Glomerular endothelial cell (primary cell): Measurements from ENCODE around the gene ADAD2. TPM values are rescaled to one million over a fixed set of nuclear protein-coding genes. Genes with fewer than 3 reads are reported as not detected.

Experiments used
- DNase-seq: peaks from one replicate; pipeline ENCODE4 v3.0.0-alpha.2; 2011; ENCODE audit warnings: low read depth, low spot score; ENCODE audit errors: extremely low read depth
- total RNA-seq: library from RNA; depleted of rRNA; stranded (reverse); fragments of >200 nt; gene quantifications from 2 replicates; pipeline ENCODE4 v1.2.3, GENCODE V29; 2015

Gene ADAD2
- total RNA-seq: 0.06 TPM in 1 of 2 replicates, not detected in the other

DNA sequence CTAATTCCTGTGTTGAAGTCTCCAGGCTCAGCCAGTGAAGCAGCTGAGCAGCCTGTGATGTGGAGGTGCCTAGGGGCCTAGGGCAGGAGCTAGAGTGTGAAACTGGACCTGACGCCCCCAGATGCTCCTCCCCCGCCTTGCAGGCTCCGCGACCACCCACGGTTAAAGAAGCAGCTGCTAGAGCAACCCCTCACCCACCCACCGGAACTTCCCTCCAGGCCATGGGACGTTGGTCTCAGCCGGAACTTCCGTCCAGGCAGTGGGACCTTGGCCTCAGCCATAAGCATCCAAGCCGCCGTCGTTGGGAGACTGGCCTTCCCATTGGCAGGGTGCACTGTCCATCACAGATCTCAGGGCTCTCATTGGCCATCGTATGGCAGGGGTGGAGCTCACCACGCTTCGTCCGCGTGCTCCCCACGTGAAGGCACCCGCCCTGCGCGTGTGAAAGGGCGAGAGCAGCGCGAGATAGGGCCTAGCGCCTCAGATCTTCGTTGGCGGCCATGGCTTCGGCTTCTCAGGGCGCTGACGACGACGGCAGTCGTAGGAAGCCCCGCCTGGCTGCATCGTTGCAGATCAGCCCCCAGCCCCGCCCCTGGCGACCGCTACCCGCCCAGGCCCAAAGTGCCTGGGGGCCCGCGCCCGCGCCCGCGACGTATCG is at the start of gene ADAD2:
ADAD2 (plus strand) TSS at position 427 of the 658 bp plus-strand sequence; CDS start at position 501, 74 bp downstream.
- no peak for DNase-seq

DNA sequence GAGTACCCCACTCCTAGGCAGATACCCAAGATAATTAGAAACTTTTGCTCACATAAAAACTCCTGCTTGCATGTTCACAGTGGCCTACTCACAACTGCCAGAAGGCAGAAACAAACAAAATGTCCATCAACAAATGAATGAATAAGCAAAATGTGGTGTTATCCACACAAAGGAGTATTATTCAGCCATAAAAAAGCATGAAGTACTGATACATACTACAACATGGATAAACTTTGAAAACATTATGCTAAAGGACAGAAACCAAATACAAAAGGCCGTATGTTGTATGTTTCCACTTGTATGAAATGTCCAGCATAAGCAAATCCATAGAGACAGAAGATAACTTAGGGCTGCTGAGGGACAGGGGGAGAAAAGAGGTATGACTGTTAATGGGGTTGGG is 47.9 kb upstream of the ADAD2 start:
- DNase-seq: no peak

DNA sequence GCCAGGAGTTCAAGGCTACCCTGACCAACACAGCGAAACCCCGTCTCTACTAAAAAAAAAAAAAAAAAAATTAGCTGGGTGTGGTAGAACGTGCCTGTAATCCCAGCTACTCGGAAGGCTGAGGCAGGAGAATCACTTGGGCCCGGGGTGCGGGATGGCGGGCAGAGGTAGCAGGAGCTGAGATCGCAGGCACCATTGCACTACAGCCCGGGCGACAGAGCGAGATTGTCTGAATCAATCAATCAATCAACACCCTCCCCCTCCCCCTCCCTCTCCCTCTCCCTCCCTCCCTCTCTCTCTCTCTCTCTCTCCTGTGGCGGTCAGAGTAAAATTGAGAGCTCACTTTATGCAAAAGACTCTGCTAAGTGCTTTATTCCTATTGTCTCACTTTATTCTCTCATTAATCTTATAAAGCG is 47.2 kb upstream of the ADAD2 start:
- no peak for DNase-seq

- DNase-seq: no peak
These were observed 46.6 kb upstream of the ADAD2 start for GRCh38 chr16:84144209-84144858.

- no peak for DNase-seq
These were observed 45.9 kb upstream of the ADAD2 start, which contains the start of the genes DNAAF1 and HSDL1 for GRCh38 chr16:84144859-84145639. Gene DNAAF1, plus strand, starts transcription at chr16:84145308. Its CDS starts 133 bp downstream, at chr16:84145441. Gene HSDL1, minus strand, starts transcription at chr16:84145177. Its CDS starts 13,856 bp downstream, at chr16:84131321.

GRCh38 chr16:84150926-84151325 is 40.0 kb upstream of the ADAD2 start:
- DNase-seq: no peak

- no peak for DNase-seq
These were observed 37.2 kb upstream of the ADAD2 start for GRCh38 chr16:84153660-84154214.

GRCh38 chr16:84155226-84155625 is 35.7 kb upstream of the ADAD2 start:
- no peak for DNase-seq

- DNase-seq: no peak
These were observed 35.2 kb upstream of the ADAD2 start for GRCh38 chr16:84155771-84156170.

DNA sequence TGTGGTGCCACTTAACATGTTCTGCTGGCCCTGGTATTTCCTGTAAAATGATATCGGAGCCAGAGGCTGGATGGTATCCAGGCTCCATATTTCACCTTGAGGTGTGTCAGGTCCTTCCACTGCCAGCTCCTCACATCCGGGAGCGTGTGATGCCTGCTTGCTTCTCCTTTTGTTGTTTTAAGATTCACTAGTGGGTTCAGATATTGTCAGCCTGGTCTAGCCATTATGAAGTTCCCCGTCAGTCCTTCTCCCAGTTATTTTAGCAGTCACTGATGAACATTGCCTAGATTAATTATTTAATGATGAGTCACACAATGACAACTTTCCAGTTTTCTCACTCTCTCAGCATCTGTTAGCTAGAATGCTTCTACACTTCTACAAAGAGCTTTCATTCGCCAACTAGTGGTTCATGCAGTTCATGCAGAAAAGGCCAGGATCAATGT is 34.6 kb upstream of the ADAD2 start:
- DNase-seq: no peak

GRCh38 chr16:84159007-84159406 is 31.9 kb upstream of the ADAD2 start:
- no peak for DNase-seq

DNA sequence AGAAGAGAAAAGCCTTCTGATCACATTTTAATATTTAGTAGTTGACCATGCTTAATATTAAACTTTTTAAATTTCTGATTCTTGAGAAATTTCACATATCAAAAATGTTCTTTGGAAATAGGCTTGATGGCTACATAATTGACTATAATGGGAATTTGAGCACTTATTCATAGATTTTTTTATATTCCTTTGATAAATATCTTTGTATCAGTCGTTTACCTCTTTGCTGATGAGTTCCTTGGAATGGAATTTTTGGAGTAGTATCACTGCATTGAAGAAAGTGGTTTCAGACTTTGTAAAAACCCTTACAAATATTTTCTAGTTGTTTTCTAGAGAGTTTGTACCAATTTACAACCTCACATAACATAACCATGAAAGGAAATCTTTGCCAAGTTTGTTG is 31.2 kb upstream of the ADAD2 start:
- DNase-seq: no peak

DNA sequence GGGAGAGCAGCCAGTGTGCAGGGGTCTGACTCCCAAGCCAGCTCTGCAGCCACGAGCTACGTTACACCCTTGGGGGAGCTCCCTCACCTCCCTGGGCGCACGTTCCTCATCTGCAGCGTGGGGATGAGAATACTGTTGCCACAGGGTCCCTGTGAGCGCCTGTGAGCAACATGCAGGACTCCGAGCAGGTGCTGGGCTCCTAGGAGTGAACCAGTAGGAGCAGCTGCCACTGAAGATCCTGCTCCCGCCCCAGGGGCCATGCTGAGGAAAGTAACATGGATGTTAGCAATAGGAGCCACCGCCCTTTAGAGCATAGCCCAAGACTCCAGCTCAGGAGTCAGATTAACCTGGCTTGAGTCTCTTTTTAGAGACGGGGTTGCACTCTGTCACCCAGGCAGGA is 29.9 kb upstream of the ADAD2 start:
- no peak for DNase-seq

- DNase-seq: no peak
These were observed 29.2 kb upstream of the ADAD2 start for GRCh38 chr16:84161801-84162200.

- no peak for DNase-seq
These were observed 25.2 kb upstream of the ADAD2 start for GRCh38 chr16:84165746-84166145.

DNA sequence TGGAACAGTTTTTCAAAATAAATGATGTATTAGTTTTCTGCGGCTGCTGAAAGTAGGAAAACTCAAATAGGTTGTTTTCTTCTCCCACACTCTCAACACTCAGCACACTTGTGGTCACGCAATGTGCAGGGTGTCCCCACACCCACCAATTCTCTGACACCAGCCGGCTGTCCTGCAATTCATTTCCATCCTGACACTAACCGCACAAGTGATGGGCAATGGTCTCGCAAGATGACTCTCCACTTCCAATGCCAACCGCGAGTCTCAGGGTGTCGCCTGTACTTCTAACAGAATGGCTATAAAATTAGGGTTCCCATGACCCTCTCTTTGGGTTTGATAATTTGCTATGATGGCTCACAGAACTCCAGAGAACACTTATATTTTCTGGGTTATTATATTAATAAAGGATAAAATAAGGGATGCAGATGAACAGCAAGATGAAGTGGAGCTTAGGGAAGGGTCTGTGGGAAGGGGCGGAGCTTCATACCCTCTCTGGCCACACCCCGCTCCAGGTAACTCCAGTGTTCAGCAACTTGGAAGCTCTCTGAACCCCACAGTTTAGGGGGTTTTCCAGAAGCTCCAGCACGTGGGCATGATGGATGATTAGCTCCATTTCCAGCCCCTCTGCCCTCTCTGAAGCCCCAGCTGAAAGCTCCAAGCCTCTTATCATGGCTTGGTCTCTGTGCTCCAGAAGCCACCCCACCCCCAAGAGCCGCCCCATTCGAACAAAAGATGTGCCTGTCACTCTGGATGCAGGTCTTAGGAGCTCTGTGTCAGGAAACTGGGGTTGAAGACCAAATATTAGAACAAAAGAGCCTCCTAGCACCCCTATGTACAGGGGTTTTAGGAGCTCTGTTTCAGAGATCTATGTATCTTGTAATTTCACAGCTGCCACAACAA is 23.9 kb upstream of the ADAD2 start:
- DNase-seq: no peak

DNA sequence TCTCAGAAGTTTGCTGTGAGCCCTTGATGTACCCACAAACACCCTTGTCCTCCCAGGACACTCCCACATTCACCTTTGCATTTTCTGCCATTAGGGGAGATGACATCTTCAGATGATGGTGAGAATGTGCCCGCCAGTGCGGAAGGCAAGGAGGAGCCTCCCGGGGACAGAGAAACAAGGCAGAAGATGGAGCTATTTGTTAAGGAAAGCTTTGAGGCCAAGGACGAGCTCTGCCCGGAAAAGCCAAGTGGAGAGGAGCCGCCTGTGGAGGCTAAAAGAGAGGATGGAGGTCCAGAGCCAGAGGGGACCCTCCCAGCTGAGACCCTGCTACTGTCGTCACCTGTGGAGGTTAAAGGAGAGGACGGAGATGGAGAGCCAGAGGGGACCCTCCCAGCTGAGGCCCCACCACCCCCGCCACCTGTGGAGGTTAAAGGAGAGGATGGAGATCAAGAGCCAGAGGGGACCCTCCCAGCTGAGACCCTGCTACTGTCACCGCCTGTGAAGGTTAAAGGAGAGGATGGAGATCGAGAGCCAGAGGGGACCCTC is 21.1 kb upstream of the ADAD2 start:
- no peak for DNase-seq

GRCh38 chr16:84174396-84174795 is 16.6 kb upstream of the ADAD2 start:
- no peak for DNase-seq

GRCh38 chr16:84175350-84176081 is 15.4 kb upstream of the ADAD2 start:
- DNase-seq: no peak
